A549 treated with Hydrocortisone at 1 μM for 4 hours (cell line): ENCODE data around the gene SLC52A1. TPM values are rescaled to one million over a fixed set of nuclear protein-coding genes. Genes with fewer than 3 reads are reported as not detected.

Experiments
- total RNA-seq: library from RNA; stranded (reverse); fragments of 200-300 nt; extraction: Qiagen RNA extraction; gene quantifications from 5 replicates; pipeline ENCODE4 v1.2.3, GENCODE V29; 2022

SLC52A1 gene
- total RNA-seq = 0.54 to 1.2 TPM (median 0.73 TPM) in 5 replicates

DNA sequence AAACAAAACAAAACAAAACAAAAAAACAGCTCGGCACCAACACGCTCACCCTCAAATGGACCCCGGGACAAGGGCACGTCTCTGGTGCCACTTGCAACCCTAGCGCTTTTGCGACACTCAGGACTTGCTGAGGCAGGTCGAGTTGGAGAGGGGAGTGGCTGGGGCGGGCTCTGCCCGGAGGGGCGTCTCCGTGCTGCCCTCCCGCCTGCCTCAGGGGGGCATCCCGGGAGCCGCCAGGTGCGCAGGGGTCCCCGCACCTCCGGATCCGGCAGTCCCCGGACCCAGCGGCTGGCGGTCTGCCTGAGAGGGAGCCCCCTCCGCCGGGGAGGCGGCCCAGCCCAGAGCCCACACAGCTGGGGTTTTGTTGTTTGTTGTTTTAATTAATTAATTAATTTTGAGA is at the start of gene SLC52A1:
SLC52A1 (minus strand) TSS at position 112 of the 400 bp plus-strand sequence. CDS start 820 bp downstream, outside the sequence.

DNA sequence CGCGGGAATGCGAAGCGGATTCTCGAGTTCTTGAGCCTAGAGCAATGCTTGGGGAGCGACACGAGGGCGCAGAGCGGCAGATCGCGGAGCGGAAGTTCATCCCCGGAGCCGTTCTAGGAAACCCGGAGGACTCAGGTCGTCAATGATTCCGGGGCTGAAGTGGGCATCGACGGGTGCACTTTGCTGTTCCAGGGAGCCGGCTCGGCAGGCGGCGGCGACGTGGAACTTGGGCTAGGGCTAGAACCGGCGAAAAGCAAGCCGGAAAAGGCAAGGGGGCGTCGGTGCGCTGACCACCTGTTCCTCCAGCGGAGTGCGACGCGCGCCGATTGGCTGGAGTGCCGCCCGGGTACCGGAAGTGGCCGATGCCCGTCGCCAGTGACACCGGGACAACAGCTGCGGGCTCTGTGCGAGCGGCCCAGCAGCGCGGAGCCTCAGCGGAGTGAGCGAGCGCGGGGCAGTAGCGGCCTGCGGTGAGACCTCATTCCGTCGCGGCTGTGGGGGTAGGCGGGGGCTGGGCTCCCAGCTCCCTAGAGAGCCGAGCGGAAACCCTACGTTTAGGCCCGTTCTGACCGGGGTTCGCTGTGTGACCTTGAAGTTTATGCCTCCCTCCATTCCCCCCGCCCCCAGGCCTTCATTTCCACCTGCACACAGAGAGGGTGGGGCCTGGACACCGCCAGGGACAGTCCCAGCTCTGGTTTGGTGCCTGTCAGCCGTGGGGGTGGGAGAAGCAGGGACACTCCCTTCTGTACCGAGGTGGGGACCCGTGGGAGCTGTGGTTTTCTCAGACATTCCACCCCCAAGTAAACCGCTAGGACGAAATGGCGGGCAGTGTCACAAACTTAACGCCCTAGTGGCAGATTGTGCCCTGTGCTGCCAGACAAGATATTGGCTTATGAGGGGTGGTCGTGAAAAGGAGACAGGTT is 43.1 kb upstream of the SLC52A1 start, which contains the start of gene ZFP3:
ZFP3 (plus strand) TSS at position 362 of the 923 bp plus-strand sequence. CDS start 13,038 bp downstream, outside the sequence.

DNA sequence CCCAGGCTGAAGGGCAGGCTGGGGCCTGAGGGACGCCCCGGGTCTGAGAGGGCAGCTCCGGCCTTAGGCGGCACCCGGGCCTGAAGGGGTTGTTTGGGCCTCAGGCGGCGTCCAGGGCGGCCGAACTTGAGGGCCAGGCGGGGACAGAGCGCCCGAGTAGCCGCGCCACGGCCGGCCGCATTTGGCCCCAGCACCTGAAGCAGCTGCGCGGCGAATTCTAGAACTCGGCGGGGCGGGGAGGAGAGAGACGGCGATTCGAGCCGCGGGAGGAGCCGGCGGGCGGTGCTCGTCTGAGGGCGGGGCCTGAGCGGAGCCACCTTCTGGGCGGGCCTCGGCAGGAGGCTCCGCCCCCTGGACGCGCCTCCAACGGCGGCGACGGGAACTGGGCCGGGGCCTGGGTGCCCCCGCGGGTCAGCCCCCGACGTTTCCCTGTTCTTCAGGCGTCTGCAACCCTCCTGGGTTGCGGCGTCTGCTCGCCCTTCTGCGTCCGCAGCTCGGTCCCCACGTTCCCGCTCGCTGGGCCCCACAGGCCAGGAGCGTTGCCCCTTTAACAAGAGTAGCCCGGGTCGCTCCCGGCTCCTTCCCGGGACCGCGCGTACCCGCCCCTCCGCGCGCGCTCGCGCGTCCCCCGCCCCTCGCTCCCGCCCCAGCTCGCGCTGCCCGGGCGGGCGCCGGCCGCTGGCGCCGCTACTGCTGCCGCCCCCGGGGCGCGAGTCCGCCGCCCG is 37.8 kb downstream of the SLC52A1 start, which contains the start of the genes INCA1 and KIF1C:
INCA1 (minus strand) TSS at position 221 of the 725 bp plus-strand sequence. CDS start 3,085 bp downstream, outside the sequence.
KIF1C (plus strand) TSS at position 649 of the 725 bp plus-strand sequence. CDS start 2,297 bp downstream, outside the sequence.

DNA sequence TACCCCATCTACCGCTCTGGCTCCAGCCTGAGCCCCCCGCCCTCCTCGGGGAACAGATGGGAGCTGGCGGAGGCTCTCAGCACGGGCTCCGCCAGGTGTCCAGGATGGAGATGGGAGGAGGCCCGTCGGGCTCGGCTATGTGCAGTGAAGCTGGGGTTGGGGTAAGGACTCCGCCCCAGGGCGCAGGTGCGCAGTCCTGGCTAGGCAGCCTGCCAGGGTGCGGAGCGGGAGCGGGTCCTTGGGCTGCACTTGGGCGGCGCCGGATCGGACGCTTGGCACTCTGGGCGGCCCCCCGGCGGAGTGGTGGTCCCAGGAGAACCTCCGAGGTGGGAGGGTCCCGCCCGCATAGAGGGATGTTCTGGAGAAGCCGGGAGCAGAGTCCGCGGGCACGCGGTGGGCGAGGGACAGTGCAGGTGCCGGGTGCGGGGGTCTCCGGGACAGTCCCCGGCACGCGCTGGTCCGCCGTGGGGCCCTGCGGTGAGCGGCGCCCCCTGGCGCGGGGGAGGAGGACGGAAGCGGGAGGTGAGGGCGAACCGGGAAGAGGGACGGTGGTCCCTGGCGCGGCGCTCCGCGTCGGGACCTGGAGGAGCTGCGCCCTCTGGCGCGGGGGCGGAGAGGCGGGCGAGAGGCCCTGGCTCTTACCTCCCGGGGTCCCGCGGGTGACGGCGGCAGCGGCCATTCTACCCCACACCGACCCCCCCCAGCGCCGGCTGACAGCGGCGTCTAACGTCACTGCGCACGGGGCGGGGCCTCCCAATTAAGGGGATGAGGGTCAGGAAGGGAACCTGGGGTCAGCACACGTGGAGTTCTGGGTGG is 48.1 kb downstream of the SLC52A1 start, which contains the start of gene CAMTA2:
CAMTA2 (minus strand) TSS at position 725 of the 816 bp plus-strand sequence. CDS start 1,453 bp downstream, outside the sequence.

Other genes starting within 250 kb of the SLC52A1 start
- gene VMO1, start 249.1 kb downstream of the SLC52A1 start, total RNA-seq = 0.41 to 1.1 TPM (median 0.74 TPM) in 5 replicates
- 0.10 TPM in 1 of 5 replicates, not detected in the others for gene GLTPD2, start 246.5 kb downstream of the SLC52A1 start, total RNA-seq
- gene PSMB6, start 239.3 kb downstream of the SLC52A1 start, total RNA-seq = 442 to 505 TPM (median 483 TPM) in 5 replicates
- gene PLD2, start 228.3 kb downstream of the SLC52A1 start, total RNA-seq = 18.9 to 25.3 TPM (median 23.9 TPM) in 5 replicates
- gene MINK1, start 202.1 kb downstream of the SLC52A1 start, total RNA-seq = 47.9 to 64.6 TPM (median 57.9 TPM) in 5 replicates
- gene C17orf107, start 135.9 kb downstream of the SLC52A1 start, total RNA-seq = 0.17 to 0.31 TPM (median 0.25 TPM) in 5 replicates
- 0.05 to 0.12 TPM (median 0.07 TPM) in 4 of 5 replicates, not detected in the other for gene CHRNE, start 132.3 kb downstream of the SLC52A1 start, total RNA-seq
- gene GP1BA, start 103.1 kb downstream of the SLC52A1 start, total RNA-seq = not detected in 5 replicates
- gene SLC25A11, start 95.4 kb downstream of the SLC52A1 start, total RNA-seq = 59.5 to 69.3 TPM (median 66.9 TPM) in 5 replicates
- 86.0 to 136 TPM (median 116 TPM) in 5 replicates for gene RNF167, start 95.2 kb downstream of the SLC52A1 start, total RNA-seq
- gene PFN1, start 86.9 kb downstream of the SLC52A1 start, total RNA-seq = 2,071 to 2,769 TPM (median 2,761 TPM) in 5 replicates
- 43.2 to 51.8 TPM (median 45.9 TPM) in 5 replicates for gene ENO3, start 84.3 kb downstream of the SLC52A1 start, total RNA-seq
- 66.5 to 79.2 TPM (median 70.5 TPM) in 5 replicates for gene SPAG7, start 67.6 kb downstream of the SLC52A1 start, total RNA-seq
- gene CAMTA2, start 47.8 kb downstream of the SLC52A1 start, total RNA-seq = 25.5 to 36.5 TPM (median 31.3 TPM) in 5 replicates
- 1.1 to 2.0 TPM (median 1.8 TPM) in 5 replicates for gene INCA1, start 37.9 kb downstream of the SLC52A1 start, total RNA-seq
- 98.2 to 122 TPM (median 115 TPM) in 5 replicates for gene KIF1C, start 37.5 kb downstream of the SLC52A1 start, total RNA-seq
- gene ZFP3, start 43.0 kb upstream of the SLC52A1 start, total RNA-seq = 0.94 to 1.3 TPM (median 1.1 TPM) in 5 replicates
- gene ZNF232, start 76.5 kb upstream of the SLC52A1 start, total RNA-seq = 3.7 to 4.2 TPM (median 4.0 TPM) in 5 replicates
- gene USP6, start 80.6 kb upstream of the SLC52A1 start, total RNA-seq = 0.02 TPM in 5 replicates
- 1.2 to 1.7 TPM (median 1.4 TPM) in 5 replicates for gene ZNF594, start 156.4 kb upstream of the SLC52A1 start, total RNA-seq
- gene SCIMP, start 199.4 kb upstream of the SLC52A1 start, total RNA-seq = not detected in 5 replicates
- gene RABEP1, start 246.9 kb upstream of the SLC52A1 start, total RNA-seq = 39.5 to 45.3 TPM (median 41.9 TPM) in 5 replicates